MM.1S (cell line): Measurements from ENCODE around the gene CAPS2.

Source experiments
- DNase-seq: peaks from one replicate; pipeline ENCODE4 v3.0.0-alpha.2; 2015
- H2AFZ ChIP-seq: fragments of 300-600 bp; sonication (generic); 2 replicates; pipeline ENCODE4 v1.6.0; 2016; ENCODE audit warnings: antibody characterized with exemption, low read length
- H3F3A ChIP-seq: fragments of 300-600 bp; sonication (generic); 2 replicates; pipeline ENCODE4 v1.6.1; 2016; ENCODE audit warnings: mild to moderate bottlenecking, antibody characterized with exemption, low read length, moderate library complexity, mixed read lengths; ENCODE audit not compliant: insufficient read depth
- H3K27ac ChIP-seq: fragments of 300-600 bp; sonication (generic); 2 replicates; pipeline ENCODE4 v1.5.1; 2016; ENCODE audit warnings: mild to moderate bottlenecking, low read length
- H3K27me3 ChIP-seq: fragments of 300-600 bp; sonication (generic); replicated peaks from 2 replicates; pipeline ENCODE4 v1.6.0; 2016; ENCODE audit warnings: low read length; ENCODE audit not compliant: insufficient read depth
- H3K36me3 ChIP-seq: fragments of 300-600 bp; sonication (generic); replicated peaks from 2 replicates; pipeline ENCODE4 v1.6.1; 2016; ENCODE audit warnings: mild to moderate bottlenecking, low read length, mixed read lengths; ENCODE audit not compliant: insufficient read depth
- H3K4me1 ChIP-seq: fragments of 300-600 bp; sonication (generic); 2 replicates; pipeline ENCODE4 v1.6.1; 2016; ENCODE audit warnings: low read length, mixed read lengths
- H3K4me2 ChIP-seq: fragments of 300-600 bp; sonication (generic); 2 replicates; pipeline ENCODE4 v1.6.0; 2016; ENCODE audit warnings: low read depth, low read length
- H3K4me3 ChIP-seq: fragments of 300-600 bp; sonication (generic); 2 replicates; pipeline ENCODE4 v1.5.1; 2016; ENCODE audit warnings: low read length, mixed read lengths
- H3K79me2 ChIP-seq: fragments of 300-600 bp; sonication (generic); 2 replicates; pipeline ENCODE4 v1.6.1; 2016; ENCODE audit warnings: mixed run types, low read length, mixed read lengths
- H3K9ac ChIP-seq: fragments of 300-600 bp; sonication (generic); 2 replicates; pipeline ENCODE4 v1.6.1; 2016; ENCODE audit warnings: low read length, mixed read lengths
- H3K9me2 ChIP-seq: fragments of 300-600 bp; sonication (generic); replicated peaks from 2 replicates; pipeline ENCODE4 v1.6.1; 2016; ENCODE audit warnings: mild to moderate bottlenecking, low read length, mixed read lengths; ENCODE audit not compliant: insufficient read depth
- H3K9me3 ChIP-seq: fragments of 300-600 bp; sonication (generic); replicated peaks from 2 replicates; pipeline ENCODE4 v1.6.1; 2016; ENCODE audit warnings: mild to moderate bottlenecking, low read length, mixed read lengths; ENCODE audit not compliant: insufficient read depth
- H4K20me1 ChIP-seq: fragments of 300-600 bp; sonication (generic); 2 replicates; pipeline ENCODE4 v1.6.1; 2016; ENCODE audit warnings: mild to moderate bottlenecking, low read length, moderate library complexity, mixed read lengths; ENCODE audit not compliant: insufficient read depth
- EZH2 ChIP-seq: fragments of 300-600 bp; sonication (generic); optimal IDR thresholded peaks from 2 replicates; pipeline ENCODE3; 2017; ENCODE audit warnings: low read depth, mild to moderate bottlenecking, antibody characterized with exemption, low read length, mixed read lengths
- EZH2phosphoT487 ChIP-seq: fragments of 300-600 bp; sonication (generic); IDR thresholded peaks from 2 replicates; pipeline ENCODE4 v1.6.1; 2018; ENCODE audit warnings: antibody characterized with exemption, low read length
- TF ChIP-seq, protein P1 (sequence below): fragments of 300-600 bp; sonication (generic); IDR thresholded peaks from 2 replicates; pipeline ENCODE4 v1.5.1; 2016; ENCODE audit warnings: antibody characterized with exemption, low read length, mixed read lengths

CAPS2 gene

DNA sequence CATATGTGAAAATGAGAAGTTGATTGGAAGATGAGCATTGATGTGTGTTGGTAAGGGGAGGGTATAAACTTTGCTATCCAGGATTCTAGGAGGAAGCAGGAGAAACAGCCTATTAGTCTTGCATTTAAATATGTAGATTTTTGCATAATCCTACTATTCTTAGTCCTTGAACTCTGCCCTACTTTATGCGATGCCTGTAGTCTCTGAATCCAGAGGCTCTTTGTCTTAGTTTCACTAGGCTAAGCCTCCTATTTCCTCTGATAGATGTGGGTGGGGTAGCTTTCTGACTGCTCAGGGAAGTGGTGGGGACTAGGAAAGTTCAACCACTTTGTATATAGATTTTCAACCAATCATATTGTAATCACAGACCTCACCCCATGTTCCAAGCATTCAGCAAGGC is 71.0 kb downstream of the CAPS2 start:
- H3K9me3 ChIP-seq: no peaks in the 10 kb centered on the region
- no peak for DNase-seq
- H3K79me2 ChIP-seq: no peaks in the 10 kb centered on the region

DNA sequence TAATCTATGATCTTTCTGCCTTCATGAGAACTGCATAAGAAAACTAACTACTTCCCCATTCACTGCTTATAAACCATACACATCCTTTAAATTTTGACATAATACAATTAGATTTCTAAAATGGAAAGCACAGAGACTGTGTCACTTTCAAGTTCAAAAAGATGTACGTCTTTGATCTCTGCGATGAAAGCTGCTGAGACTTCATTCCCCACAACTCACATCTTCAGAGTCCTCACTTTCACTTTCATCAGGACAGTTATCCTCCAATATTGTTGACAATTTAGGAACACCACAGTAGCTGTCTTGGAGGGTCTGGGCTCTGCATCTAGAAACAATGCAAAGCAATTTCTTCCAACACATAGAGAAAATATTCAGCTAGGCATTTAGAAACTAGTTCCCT is 72.6 kb downstream of the CAPS2 start:
- Histone ChIP-seq H3K4me3 (no peak overlapping the region), H2AFZ (no peak overlapping the region)

More for the DNA sequence above, 71.0 kb downstream of the CAPS2 start:
- Histone ChIP-seq H3K4me3 (no peak overlapping the region), H3K27ac (no peak overlapping the region), H3F3A (no peaks in the 10 kb centered on the region), H3K4me1 (peaks cover 5% of the 10 kb centered on the region), H3K9ac (no peak overlapping the region), H3K27me3 (no peaks in the 10 kb centered on the region), H4K20me1 (no peaks in the 10 kb centered on the region), H3K36me3 (no peaks in the 10 kb centered on the region), H3K9me2 (no peaks in the 10 kb centered on the region), H3K4me2 (no peak overlapping the region), H2AFZ (no peak overlapping the region)
- TF ChIP-seq EZH2phosphoT487 (no peak), EZH2 (no peak)
- TF ChIP-seq, protein P1, sequence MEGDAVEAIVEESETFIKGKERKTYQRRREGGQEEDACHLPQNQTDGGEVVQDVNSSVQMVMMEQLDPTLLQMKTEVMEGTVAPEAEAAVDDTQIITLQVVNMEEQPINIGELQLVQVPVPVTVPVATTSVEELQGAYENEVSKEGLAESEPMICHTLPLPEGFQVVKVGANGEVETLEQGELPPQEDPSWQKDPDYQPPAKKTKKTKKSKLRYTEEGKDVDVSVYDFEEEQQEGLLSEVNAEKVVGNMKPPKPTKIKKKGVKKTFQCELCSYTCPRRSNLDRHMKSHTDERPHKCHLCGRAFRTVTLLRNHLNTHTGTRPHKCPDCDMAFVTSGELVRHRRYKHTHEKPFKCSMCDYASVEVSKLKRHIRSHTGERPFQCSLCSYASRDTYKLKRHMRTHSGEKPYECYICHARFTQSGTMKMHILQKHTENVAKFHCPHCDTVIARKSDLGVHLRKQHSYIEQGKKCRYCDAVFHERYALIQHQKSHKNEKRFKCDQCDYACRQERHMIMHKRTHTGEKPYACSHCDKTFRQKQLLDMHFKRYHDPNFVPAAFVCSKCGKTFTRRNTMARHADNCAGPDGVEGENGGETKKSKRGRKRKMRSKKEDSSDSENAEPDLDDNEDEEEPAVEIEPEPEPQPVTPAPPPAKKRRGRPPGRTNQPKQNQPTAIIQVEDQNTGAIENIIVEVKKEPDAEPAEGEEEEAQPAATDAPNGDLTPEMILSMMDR: no peak

DNA sequence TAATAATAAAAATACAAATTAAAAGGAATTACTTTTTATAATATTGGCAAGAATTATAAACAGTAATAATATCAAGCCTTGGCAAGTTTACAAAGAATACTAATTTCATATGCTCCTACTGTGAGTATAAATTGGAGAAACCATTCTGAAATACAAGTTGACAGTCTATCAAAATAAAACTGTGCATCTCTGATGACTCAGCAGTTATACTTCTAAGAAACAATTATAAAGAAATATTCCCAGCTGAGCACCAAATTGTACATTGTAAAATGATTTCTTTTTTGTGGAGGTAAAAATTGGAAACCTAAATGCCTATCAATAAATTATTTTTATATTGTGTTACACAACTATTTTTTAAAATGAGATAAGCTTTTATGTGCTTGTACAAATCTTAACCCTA is 85.0 kb downstream of the CAPS2 start:
- Histone ChIP-seq H3F3A (no peaks in the 10 kb centered on the region), H3K27ac (no peak overlapping the region), H3K4me3 (no peak overlapping the region), H3K27me3 (no peaks in the 10 kb centered on the region), H3K9ac (no peak overlapping the region), H3K4me2 (no peak overlapping the region), H4K20me1 (no peaks in the 10 kb centered on the region), H2AFZ (no peak overlapping the region), H3K4me1 (no peaks in the 10 kb centered on the region), H3K9me2 (no peaks in the 10 kb centered on the region), H3K79me2 (no peaks in the 10 kb centered on the region), H3K9me3 (no peaks in the 10 kb centered on the region), H3K36me3 (no peaks in the 10 kb centered on the region)
- TF ChIP-seq EZH2 (no peak), EZH2phosphoT487 (no peak)
- TF ChIP-seq, protein P1: no peak
- no peak for DNase-seq

More for the DNA sequence above, 72.6 kb downstream of the CAPS2 start:
- H3K27me3 ChIP-seq: no peaks in the 10 kb centered on the region
- H3K9me3 ChIP-seq: no peaks in the 10 kb centered on the region
- DNase-seq: no peak
- no peak overlapping the region for H3K4me2 ChIP-seq
- H3K27ac ChIP-seq: no peak overlapping the region
- no peaks in the 10 kb centered on the region for H3K79me2 ChIP-seq
- no peaks in the 10 kb centered on the region for H3K36me3 ChIP-seq
- H3K9me2 ChIP-seq: no peaks in the 10 kb centered on the region
- peaks cover 5% of the 10 kb centered on the region for H3K4me1 ChIP-seq
- no peaks in the 10 kb centered on the region for H4K20me1 ChIP-seq
- no peaks in the 10 kb centered on the region for H3F3A ChIP-seq
- TF ChIP-seq, protein P1: no peak
- TF ChIP-seq EZH2 (no peak), EZH2phosphoT487 (no peak)
- no peak overlapping the region for H3K9ac ChIP-seq
